HCEC 1CT (cell line): ENCODE data around the gene ACE.

Experiments used
- DNase-seq: peaks from one replicate; pipeline ENCODE4 v3.0.0-alpha.2; 2017

Gene ACE

DNA sequence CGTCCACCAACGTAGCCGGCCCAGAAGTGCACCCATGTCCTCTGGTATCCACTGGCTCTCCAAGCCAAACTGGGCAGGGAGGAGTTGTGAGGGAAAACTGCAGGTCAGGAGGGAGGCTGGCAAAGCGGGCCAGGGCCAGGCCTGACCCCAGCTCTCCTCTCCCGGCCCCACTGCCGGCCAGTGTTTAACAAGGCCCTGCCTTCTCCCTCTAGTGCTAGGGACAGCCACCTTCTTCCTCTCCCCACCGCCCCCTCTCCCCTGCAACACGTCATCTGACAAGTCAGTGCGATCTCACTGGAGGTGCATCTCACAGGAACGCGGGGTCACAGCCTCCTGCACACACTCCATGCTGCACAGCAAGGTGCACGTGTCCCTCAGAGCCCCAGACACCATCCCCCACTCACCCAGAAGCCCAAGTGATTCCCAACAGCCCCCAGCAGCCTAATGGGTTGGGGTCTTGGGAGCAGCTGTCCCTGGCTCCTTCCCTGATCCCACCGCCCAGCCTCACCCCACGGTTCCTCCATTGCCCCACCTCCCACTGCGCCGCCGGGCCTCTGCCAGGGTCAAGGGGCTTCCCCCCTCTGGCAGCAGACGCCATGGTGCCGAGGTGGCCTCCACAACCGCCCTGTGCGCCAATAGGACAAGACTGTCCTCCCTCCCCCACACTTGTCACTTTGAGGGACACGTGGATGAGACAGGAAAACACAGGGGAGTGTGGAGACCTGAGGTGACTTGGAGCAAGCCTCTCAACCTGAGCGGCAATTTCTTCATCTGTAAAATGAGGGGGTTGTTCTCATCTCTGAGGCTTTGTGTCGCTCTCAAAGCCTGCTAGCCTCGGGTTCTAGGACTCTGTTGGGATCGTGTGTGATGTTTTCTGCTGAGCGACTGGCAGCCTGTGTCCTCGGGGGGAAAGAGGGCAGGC is 1.1 kb upstream of the ACE start:
- no peak for DNase-seq

DNA sequence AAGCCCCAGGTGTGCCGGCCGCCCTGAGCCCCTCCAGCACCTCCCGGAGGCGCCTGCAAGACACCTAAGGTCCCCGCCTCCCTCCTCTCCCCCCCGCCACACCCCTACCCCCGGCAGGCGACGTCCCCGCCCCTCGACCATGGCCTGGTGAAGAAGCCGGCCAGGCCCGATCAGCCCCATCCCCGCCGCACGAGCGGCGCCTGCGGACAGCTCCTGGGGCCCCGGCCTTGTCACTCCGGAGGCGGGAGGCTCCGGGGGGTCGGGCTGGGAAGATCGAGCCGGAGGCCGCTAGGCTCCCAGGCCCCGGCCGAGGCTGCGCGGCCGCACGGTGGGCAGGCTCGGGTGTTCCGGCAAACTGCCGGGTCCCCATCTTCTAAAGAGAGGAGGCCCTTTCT is 405 bp upstream of the ACE start:
- no peak for DNase-seq

DNA sequence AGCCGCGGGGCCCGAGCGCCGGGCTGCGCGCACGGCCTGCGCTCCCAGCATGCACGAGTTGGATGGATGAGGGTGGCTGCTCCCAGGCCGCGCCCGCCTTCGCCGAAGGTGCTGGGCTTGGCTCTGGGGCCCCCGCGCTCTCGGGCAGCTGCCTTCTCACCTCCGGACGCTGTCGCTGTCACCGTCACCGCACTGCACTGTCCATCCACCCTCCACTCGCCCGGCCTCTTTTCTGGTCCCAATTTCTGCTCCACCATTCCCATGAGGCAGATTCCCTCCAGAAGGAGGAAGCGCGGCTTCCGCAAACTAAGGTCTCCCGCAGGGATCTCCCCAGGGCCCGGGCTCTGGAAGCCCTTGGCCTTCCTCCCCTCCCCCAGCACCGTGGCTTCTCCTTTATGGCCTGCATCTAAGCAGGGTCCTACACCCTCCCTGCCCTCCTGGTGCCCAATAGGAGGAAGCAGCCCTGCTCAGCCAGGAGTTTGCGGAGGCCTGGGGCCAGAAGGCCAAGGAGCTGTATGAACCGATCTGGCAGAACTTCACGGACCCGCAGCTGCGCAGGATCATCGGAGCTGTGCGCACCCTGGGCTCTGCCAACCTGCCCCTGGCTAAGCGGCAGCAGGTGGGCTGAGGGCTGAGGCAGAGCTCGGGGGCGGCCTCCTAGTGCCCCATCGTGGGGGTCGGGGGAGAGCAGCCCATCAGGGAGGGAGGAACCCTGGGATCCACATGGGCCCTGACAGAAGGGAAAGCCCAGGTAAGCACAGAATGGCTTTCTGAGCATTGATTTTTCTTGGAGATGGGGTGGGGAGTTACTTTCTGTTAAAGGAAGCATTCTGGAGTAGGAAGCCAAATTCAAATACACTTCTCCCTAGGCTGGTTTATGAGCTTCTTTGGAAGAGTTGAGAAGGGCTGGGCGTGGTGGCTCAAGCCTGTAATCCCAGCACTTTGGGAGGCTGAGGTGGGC is 899 bp downstream of the ACE start:
- no peak for DNase-seq

DNA sequence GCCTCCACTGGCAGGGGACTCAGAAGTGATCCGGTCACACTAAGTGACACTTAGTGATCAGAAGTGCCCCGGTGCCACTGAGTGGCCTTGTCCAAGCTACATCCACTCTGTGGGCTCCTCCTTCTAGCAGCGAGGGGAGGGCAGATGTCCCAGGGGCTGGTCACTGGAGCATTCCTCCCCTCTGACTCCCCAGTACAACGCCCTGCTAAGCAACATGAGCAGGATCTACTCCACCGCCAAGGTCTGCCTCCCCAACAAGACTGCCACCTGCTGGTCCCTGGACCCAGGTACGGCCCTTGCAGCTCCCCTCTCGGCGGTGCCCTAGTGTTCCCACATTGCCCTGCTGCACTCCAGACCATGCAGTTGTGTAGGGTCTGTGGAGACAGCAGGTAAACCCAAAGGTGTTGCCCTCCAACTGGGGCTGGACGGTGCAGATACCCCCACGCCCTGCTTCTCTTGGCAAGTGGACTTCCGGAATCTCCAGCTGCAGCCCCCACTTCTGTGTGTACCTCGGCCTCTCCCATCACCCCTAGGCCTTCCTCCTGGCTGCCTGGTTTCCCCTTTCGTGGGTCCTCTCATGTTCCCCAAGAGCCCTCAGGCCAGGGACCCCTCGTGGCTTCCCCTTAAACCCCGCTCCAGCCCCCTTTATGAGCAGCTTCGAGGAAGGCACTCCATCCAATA is 2.1 kb downstream of the ACE start:
- DNase-seq: peak; percentile 94

DNA sequence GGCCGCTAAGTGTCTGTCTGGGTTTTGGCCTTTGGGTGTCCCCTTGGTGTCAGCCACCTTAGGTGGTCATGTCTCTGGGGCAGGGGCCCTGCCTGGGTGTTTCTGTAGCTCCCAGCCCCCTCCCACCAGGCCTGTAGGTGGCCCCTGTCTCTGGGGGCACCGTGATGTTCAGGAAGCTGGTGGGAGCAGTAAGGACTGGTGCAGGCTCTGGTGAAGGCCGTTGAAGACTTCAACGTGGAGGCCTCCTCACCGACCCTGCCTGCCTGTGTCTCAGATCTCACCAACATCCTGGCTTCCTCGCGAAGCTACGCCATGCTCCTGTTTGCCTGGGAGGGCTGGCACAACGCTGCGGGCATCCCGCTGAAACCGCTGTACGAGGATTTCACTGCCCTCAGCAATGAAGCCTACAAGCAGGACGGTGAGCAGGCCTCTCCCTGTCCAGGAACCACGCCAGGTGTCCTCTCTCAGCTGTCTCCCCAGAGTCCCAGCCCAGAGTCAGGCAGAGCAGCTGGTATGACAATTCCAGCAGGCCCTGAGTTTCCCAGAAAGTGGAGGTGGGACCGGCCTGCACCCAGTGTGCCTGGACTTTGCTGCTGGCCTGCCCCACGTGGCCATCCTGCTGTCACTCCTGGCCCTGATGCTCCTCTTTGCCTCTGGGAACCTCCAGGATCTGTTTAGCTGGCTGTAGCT is 2.8 kb downstream of the ACE start:
- DNase-seq: no peak

DNA sequence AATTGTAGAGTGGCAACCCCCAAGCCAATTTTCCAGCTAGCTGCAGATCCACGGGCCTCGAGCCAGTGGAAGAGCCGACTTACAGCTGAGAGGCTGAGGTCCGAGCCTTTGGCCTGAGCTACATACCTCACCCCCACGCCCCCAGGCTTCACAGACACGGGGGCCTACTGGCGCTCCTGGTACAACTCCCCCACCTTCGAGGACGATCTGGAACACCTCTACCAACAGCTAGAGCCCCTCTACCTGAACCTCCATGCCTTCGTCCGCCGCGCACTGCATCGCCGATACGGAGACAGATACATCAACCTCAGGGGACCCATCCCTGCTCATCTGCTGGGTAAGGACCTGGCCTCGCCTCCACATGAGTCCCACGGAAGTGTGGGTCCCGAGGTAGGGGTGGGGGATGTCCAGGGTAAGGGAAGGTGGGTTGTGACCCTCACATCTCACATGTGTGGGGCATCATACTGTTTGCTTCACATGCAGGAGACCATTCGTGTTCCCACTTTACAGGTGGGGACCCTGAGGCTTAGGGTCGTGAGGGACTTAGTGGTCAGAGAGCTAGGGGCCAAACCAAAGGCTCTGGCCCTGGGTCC is 3.4 kb downstream of the ACE start:
- DNase-seq: no peak

DNA sequence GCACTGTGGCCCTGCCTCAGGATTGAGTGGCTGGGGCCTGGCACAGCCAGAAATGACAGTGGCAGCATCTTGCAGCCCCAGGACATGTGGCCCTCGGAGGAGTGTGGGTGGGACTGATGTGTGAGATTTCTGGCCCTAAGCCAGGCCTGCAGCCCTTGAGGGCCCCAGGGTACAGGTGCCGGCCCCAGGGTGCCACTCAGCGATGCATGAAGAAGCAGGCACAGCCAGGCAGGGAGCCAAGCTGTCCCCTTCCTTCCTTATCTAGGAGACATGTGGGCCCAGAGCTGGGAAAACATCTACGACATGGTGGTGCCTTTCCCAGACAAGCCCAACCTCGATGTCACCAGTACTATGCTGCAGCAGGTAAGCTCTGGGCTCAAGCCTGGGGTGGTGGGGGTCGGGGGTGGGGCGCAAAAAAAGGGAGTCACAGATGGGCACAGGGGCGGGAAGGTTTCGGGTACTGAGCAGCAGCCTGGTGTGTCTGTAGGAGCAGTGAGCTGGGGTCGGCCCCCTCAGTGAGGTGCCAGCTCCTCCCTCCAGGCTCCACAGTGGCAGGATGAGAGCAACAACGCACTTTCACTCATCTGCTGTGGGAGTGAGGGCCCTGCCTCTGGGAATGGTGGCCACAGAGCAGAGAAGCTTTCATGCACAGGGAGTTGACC is 4.1 kb downstream of the ACE start:
- DNase-seq: no peak

DNA sequence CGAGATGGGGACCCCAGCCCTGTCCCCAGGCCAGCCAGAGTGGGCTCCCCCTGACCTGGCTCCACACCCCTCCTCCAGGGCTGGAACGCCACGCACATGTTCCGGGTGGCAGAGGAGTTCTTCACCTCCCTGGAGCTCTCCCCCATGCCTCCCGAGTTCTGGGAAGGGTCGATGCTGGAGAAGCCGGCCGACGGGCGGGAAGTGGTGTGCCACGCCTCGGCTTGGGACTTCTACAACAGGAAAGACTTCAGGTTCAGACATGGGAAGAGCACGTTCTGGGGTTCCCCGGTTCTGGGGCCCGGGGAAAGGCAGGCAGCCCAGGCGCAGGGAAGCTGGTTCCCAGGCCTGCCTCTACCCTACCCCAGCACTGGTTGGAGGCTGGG is 4.6 kb downstream of the ACE start:
- DNase-seq: no peak

DNA sequence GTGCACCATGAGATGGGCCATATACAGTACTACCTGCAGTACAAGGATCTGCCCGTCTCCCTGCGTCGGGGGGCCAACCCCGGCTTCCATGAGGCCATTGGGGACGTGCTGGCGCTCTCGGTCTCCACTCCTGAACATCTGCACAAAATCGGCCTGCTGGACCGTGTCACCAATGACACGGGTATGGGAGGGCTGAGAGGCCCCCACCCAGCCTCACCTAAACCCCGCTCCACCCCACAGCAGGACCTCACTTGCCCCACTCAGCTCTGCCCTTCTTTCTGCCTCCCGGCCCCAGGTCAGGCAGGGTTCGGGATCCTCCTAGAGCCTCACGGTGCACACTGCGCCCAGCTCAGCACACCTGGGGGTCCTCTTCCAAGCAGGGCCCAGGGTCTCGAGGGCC is 5.6 kb downstream of the ACE start:
- DNase-seq: no peak

DNA sequence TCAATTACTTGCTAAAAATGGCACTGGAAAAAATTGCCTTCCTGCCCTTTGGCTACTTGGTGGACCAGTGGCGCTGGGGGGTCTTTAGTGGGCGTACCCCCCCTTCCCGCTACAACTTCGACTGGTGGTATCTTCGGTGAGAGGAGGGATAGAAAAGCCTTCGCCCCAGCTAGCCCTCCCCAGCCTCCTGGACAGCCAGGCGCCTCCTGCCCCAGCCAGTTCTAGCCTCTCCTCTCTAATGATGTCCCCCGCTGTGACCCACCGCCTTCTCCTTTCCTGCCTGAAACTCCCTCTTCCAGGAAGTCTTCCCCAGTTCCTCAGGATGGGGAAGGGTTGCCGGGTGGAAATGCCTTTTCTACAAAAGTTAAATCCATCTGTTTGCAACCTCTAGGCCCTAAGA is 6.2 kb downstream of the ACE start:
- no peak for DNase-seq

DNA sequence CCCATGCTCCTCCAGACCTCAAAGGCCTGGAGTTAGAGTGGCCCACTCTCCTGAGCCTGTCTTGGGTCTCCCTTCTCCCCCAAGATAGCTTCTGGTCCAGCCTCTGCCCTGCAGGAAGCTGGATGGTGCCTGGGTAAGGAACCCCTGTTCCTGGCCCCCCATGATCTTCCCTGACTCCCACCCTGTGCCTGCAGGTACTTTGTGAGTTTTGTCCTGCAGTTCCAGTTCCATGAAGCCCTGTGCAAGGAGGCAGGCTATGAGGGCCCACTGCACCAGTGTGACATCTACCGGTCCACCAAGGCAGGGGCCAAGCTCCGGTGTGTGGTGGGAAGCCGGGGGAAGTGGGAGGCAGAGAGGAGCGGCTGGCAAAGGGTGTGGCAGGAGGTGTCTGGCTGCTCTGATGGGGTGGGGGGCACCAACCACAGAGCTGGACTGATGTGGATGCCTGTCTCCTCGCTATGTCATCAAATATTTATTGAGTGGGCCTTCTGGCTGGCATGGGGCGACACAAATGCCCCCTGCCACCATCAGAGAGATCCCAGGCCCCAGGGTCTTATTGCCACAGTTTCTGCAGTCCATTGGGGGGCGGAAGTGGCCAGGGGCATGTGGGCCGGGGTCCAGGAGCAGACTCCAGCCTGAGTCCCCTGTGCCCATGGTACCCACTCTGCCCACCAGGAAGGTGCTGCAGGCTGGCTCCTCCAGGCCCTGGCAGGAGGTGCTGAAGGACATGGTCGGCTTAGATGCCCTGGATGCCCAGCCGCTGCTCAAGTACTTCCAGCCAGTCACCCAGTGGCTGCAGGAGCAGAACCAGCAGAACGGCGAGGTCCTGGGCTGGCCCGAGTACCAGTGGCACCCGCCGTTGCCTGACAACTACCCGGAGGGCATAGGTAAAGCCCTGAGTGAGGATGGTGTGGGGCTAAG is 7.1 kb downstream of the ACE start:
- DNase-seq: no peak

DNA sequence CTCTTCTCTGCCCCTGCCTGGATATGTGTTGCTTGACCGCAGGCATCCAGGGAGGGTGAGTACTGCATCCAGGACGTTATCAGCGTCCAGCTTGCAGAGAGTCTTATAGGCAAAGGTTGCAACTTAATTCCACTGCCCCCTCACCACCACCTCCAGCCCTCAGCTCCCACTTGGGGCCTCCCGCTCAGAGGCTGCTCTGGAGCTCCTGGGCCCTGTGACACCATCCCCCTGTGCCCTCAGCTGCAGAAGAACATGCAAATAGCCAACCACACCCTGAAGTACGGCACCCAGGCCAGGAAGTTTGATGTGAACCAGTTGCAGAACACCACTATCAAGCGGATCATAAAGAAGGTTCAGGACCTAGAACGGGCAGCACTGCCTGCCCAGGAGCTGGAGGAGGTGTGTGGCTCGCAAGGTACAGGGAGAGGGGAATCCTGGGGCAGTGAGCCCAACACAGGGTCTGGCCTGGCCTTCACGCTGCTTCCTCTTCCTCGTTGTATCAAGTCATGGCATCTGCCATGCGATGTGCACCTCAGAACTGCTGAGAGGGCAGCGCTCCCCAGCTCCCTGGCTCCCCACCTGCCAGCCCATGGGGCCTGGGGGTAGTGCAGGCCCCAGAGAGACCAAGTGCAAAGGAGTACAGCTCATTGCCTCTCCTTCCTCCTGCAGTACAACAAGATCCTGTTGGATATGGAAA is 9.6 kb downstream of the ACE start:
- DNase-seq: no peak

DNA sequence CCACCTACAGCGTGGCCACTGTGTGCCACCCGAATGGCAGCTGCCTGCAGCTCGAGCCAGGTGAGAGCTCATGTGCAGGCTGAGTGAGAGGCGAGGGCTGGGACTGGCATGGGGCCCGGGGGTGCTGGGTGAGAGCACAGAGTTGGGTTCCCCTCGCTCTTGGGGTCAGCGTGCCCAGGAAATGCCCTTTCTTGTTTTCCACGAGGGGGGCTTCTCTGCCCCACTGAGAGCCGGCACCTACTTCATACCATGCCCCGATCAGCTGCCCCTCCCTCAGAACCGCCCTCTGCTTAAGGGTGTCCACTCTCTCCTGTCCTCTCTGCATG is 10.1 kb downstream of the ACE start:
- DNase-seq: no peak

DNA sequence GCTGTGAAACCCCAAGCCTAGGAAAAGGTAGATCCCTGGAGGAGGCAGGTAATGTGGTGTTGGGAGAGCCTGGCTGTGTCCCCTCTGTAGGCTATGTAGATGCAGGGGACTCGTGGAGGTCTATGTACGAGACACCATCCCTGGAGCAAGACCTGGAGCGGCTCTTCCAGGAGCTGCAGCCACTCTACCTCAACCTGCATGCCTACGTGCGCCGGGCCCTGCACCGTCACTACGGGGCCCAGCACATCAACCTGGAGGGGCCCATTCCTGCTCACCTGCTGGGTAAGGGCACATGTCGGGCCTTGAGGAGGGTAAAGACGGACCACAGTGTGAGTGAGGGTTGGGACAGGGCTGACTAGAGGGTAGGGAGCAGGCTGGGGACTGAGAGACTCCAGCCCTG is 12.0 kb downstream of the ACE start:
- no peak for DNase-seq

DNA sequence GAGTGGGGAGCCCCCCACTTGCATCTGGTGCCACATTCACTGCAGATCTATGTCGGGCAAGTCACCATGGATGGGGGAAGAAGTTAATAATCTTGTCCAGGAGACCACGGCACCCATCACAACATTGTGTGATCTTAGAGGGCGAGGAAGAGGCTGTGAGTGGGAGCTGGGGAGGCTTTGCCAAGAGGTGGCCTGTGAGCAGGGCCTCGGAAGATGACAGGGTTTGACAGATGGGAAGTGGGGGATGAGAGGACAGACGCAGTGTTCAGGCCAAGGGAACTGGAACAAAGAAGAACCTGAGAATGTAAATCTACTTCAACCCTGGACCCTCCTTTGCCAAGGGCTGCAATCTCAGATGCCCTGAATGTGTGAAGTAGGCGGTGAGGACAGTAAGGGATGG is 12.4 kb downstream of the ACE start:
- no peak for DNase-seq

DNA sequence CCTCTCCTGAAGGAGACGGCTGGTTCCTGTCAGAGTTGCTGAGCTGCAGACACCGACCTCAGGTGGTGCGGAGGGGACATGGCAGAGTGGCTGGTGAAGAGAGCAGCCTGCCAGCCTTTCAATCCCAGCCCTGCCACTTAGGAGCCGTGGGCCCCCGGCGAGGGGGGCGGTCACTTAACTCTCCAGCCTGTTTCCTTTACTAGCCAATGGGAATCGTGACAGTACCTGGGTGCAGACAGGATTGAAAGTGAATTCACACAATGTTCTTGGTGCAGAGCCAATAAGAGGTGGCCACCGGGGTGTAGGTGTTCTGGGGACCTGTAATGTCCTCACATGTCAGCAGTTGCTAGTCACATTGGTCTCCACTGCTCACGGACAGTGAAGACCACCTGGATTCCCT is 13.5 kb downstream of the ACE start:
- DNase-seq: no peak

DNA sequence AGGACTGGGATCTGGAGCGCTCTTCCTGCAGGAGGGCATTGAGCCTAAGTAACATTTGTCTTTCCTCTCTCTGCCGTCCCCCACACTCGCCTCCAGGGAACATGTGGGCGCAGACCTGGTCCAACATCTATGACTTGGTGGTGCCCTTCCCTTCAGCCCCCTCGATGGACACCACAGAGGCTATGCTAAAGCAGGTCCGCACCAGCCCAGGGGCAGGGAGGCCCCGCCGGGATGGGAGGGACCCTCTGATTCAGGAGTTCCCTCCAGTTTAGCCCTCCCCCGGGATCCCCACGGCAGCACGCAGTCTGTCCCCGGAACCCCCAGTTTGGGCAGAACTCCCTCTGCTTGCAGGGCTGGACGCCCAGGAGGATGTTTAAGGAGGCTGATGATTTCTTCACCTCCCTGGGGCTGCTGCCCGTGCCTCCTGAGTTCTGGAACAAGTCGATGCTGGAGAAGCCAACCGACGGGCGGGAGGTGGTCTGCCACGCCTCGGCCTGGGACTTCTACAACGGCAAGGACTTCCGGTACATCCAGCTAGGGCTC is 14.1 kb downstream of the ACE start:
- DNase-seq: no peak

DNA sequence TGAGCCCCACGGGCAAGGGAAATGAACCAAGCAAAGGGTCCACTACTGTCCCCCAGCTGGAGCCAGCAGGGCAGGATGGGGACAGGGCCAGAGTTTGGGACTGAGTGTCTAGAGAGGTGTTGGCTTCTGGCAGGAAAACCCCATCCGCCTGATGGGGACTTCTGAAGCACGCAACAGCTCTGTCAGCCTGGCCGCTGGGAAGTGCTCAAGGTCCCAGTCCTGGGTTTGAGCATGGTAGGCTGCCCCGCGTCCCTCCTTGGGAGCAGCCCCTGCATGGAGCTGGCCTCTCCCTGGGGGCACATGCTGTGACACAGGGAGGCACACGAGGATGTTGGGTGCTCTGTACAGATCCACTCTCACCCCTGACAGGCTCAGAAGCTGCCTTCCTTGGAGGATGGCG is 14.6 kb downstream of the ACE start:
- DNase-seq: no peak

DNA sequence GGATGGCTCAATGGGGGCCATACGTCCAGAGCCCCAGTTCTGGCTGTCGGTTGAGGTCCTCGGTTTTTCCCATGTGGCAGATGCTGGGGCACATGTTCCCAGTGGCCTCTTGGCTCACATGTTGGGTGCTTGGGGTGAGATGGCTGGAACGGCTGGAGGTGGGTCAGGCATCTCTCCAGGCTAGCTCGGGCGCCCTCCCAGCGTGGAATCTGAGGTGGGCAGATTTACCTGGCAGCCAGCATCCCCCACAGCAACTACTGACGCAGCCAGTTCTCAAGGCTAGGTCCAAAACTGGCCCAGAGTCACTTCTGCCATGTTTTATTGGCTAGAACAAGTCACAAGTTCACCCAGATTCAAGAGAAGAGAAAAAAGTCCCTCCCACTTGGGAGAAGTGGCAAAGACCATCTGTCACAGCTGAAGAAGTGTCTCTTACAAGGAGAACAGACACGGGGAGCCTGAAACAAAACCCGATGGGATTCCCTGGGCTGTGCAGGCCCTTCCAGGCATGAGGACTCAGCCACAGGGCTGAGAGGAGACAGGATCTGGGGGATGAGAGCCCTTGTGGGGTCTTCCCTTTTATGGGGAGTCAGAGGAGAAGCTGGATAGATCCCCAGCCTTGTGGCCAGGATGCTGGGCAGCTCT is 15.2 kb downstream of the ACE start:
- no peak for DNase-seq
